Esophagus muscularis mucosa (tissue), 4 donors: ENCODE measurements around the gene KHNYN. TPM values are rescaled to one million over a fixed set of nuclear protein-coding genes. Genes with fewer than 3 reads are reported as not detected.
A peak's percentile ranks its signal among the peaks of the same experiment; 100 is the strongest.

Source experiments
- DNase-seq: peaks from one replicate; pipeline ENCODE4 v3.0.0-alpha.2; 2017; ENCODE audit errors: extremely low spot score
- H3K27ac ChIP-seq, 4 donors: fragments of 200-600 bp; sonication (generic); replicated peaks in 1 of 4; 1 replicate in 3 of 4; 2 replicates in 1 of 4; pipeline ENCODE4 v1.5.1; 2016 to 2019; ENCODE audit warnings: mild to moderate bottlenecking in 1 of 4
- H3K27me3 ChIP-seq, 4 donors: fragments of 200-600 bp; sonication (generic); one replicate each; pipeline versions ENCODE4 v1.5.1 to v1.6.0; 2016 to 2019
- H3K36me3 ChIP-seq, 4 donors: fragments of 200-600 bp; sonication (generic); one replicate each; pipeline ENCODE4 v1.5.1; 2016 to 2019
- H3K4me1 ChIP-seq, 4 donors: fragments of 200-600 bp; sonication (generic); one replicate each; pipeline ENCODE4 v1.5.1; 2016 to 2019
- H3K4me3 ChIP-seq, 4 donors: fragments of 200-600 bp; sonication (generic); 1 replicate in 2 of 4; 2 replicates in 2 of 4; pipeline ENCODE4 v1.5.1; 2016 to 2019; ENCODE audit warnings: mild to moderate bottlenecking in 4 of 4, moderate library complexity in 1 of 4
- H3K9me3 ChIP-seq, 4 donors: fragments of 200-600 bp; sonication (generic); 1 replicate in 3 of 4; 2 replicates in 1 of 4; pipeline ENCODE4 v1.5.1; 2016 to 2019
- CTCF ChIP-seq, 3 experiments: fragments of 200-600 bp in 2 of 3; fragments of 450-650 bp in 1 of 3; sonication (generic) in 2 of 3; IDR thresholded peaks; one replicate each; pipeline ENCODE4 v1.5.1; 2017 to 2019; ENCODE audit warnings: antibody characterized with exemption in 3 of 3, mild to moderate bottlenecking in 2 of 3, moderate library complexity in 1 of 3
- EP300 ChIP-seq: sonication (generic); formaldehyde crosslinking; IDR thresholded peaks from one replicate; pipeline ENCODE4 v1.6.1; 2017; ENCODE audit warnings: antibody characterized with exemption
- POLR2A ChIP-seq: fragments of 450-650 bp; IDR thresholded peaks from one replicate; pipeline ENCODE4 v1.6.1; 2017; ENCODE audit warnings: antibody characterized with exemption, moderate library complexity, mild to moderate bottlenecking, low read depth
- POLR2AphosphoS5 ChIP-seq, 2 donors: sonication (generic); formaldehyde crosslinking; IDR thresholded peaks; one replicate each; pipeline ENCODE4 v1.6.1; 2017; ENCODE audit warnings: antibody characterized with exemption in 2 of 2
- WGBS: methylation state at CpG from one replicate; pipeline ENCODE4 v1.1.5; 2018; 5-methylcytosine and 5-hydroxymethylcytosine counted together
- intact Hi-C: fragments of 100-400 bp; cut with DNase I; formaldehyde crosslinking; loops from one replicate; pipeline ENCODE4 v1.15.1; 2023
- total RNA-seq, 4 donors: library from RNA; depleted of rRNA; stranded (reverse); fragments of >200 nt; gene quantifications; one replicate each; pipeline versions ENCODE4 v1.1.0 to v1.2.1, GENCODE V29; 2016

The KHNYN gene
- total RNA-seq, 4 donors from 2014 or later: 46.5 to 75.8 (median 58.4) TPM

GRCh38 chr14:24397639-24398292 lies 32.0 kb upstream of the KHNYN start:
- 47% methylated on average over 6 of the region's 6 CpGs for WGBS
- Histone ChIP-seq H3K27ac (peak overlapping the region; percentile 74 to 85 (median 77)), H3K4me1 (peaks cover 38 to 52% (median 51%) of the 10 kb centered on the region in 4 donors), H3K27me3 (no peaks in the 10 kb centered on the region), H3K4me3 (peak overlapping the region in 1 of 4 donors; percentile 74), H3K36me3 (no peaks in the 10 kb centered on the region), H3K9me3 (no peaks in the 10 kb centered on the region)
- intact Hi-C loops: loop anchor here (5.0 kb wide), 1 partner anchor 35 kb away; no protein-coding TSS in a partner anchor
- TF ChIP-seq POLR2A (no peak), POLR2AphosphoS5 (IDR thresholded peaks at IDR 0.05) (no peak), CTCF (IDR thresholded peaks at IDR 0.05) (no peak), EP300 (no peak)
- DNase-seq: no peak

GRCh38 chr14:24398293-24398652 lies 31.5 kb upstream of the KHNYN start:
- Histone ChIP-seq H3K36me3 (no peaks in the 10 kb centered on the region), H3K27me3 (no peaks in the 10 kb centered on the region), H3K27ac (peak overlapping the region; percentile 74 to 85 (median 77)), H3K4me3 (peak overlapping the region; percentile 72 to 88 (median 74)), H3K9me3 (no peaks in the 10 kb centered on the region), H3K4me1 (peaks cover 43 to 57% (median 56%) of the 10 kb centered on the region in 4 donors)
- intact Hi-C loops: loop anchor here (5.0 kb wide), 1 partner anchor 34 kb away; no protein-coding TSS in a partner anchor
- 2% methylated on average over 5 of the region's 7 CpGs for WGBS
- TF ChIP-seq CTCF (IDR thresholded peaks at IDR 0.05): no peak
- no peak for TF ChIP-seq POLR2AphosphoS5 (IDR thresholded peaks at IDR 0.05)
- no peak for DNase-seq

- TF ChIP-seq EP300 (no peak), POLR2AphosphoS5 (IDR thresholded peaks at IDR 0.05) (peak; percentile 44 to 66)
- Histone ChIP-seq H3K4me3 (peak within 1 kb of the TSS; percentile 72 to 88 (median 74)), H3K36me3 (no peaks in the 10 kb centered on the region), H3K4me1 (peaks cover 47 to 63% (median 62%) of the 10 kb centered on the region in 4 donors), H3K9me3 (no peaks in the 10 kb centered on the region), H3K27me3 (no peaks in the 10 kb centered on the region), H3K27ac (peak within 1 kb of the TSS; percentile 74 to 85 (median 77))
- intact Hi-C loops: loop anchor here (5.0 kb wide), 1 partner anchor 33 kb away; no protein-coding TSS in a partner anchor
- DNase-seq: no peak
- under 1% methylated on average over 45 of the region's 57 CpGs for WGBS
Measured at GRCh38 chr14:24398653-24399446, 30.9 kb upstream of the KHNYN start, which contains the start of gene NYNRIN. Gene NYNRIN, plus strand, starts transcription at chr14:24399003. Its CDS starts 244 bp downstream, at chr14:24399247.

GRCh38 chr14:24399447-24399822 lies 30.3 kb upstream of the KHNYN start:
- intact Hi-C loops: loop anchor here (5.0 kb wide), 1 partner anchor 33 kb away; no protein-coding TSS in a partner anchor

More at GRCh38 chr14:24399447-24399822, 30.3 kb upstream of the KHNYN start:
- Histone ChIP-seq H3K27ac (peak overlapping the region; percentile 74 to 85 (median 77)), H3K4me3 (peak overlapping the region; percentile 72 to 88 (median 74)), H3K27me3 (no peaks in the 10 kb centered on the region), H3K36me3 (no peaks in the 10 kb centered on the region), H3K9me3 (no peaks in the 10 kb centered on the region), H3K4me1 (peaks cover 47 to 68% (median 68%) of the 10 kb centered on the region in 4 donors)
- DNase-seq: no peak
- WGBS: 19% methylated on average over 8 of the region's 8 CpGs
- no peak for TF ChIP-seq POLR2AphosphoS5 (IDR thresholded peaks at IDR 0.05)
- no peak for TF ChIP-seq EP300
- no peak for TF ChIP-seq POLR2A
- TF ChIP-seq CTCF (IDR thresholded peaks at IDR 0.05): no peak
